ENCODE measurements around the gene SERTAD1. TPM values are rescaled to one million over a fixed set of nuclear protein-coding genes. Genes with fewer than 3 reads are reported as not detected.
A peak's percentile ranks its signal among the peaks of the same experiment; 100 is the strongest.

The SERTAD1 gene
- total RNA-seq, 1 donor from 2014 or later = 4.7 TPM

- ATAC-seq (no peak), DNase-seq (ENCODE audit: low spot score) (no peak)
Observed at GRCh38 chr19:40380199-40381037, 45.4 kb downstream of the SERTAD1 start.

- no peak for DNase-seq (ENCODE audit: low spot score)
- ATAC-seq = no peak
Observed at GRCh38 chr19:40379446-40380198, 46.2 kb downstream of the SERTAD1 start.

GRCh38 chr19:40378509-40378908 is 47.3 kb downstream of the SERTAD1 start:
- DNase-seq (ENCODE audit: low spot score) (no peak), ATAC-seq (peak; percentile 48)

- ATAC-seq (no peak), DNase-seq (ENCODE audit: low spot score) (no peak)
Observed at GRCh38 chr19:40377876-40378385, 47.9 kb downstream of the SERTAD1 start.

GRCh38 chr19:40376286-40376862 is 49.4 kb downstream of the SERTAD1 start:
- DNase-seq (ENCODE audit: low spot score) (no peak), ATAC-seq (no peak)

GRCh38 chr19:40374084-40374483 is 51.7 kb downstream of the SERTAD1 start:
- ATAC-seq (no peak), DNase-seq (ENCODE audit: low spot score) (no peak)

GRCh38 chr19:40371802-40372122 is 54.0 kb downstream of the SERTAD1 start:
- DNase-seq (ENCODE audit: low spot score) (no peak), ATAC-seq (no peak)

Other genes starting within 250 kb of the SERTAD1 start
- 7.7 TPM for gene MAP3K10, start 234.6 kb downstream of the SERTAD1 start, total RNA-seq
- gene TTC9B, start 207.6 kb downstream of the SERTAD1 start, total RNA-seq = not detected
- gene CCNP, start 199.3 kb downstream of the SERTAD1 start, total RNA-seq = 3.8 TPM
- gene AKT2, start 140.6 kb downstream of the SERTAD1 start, total RNA-seq = 140 TPM
- gene C19orf47, start 77.6 kb downstream of the SERTAD1 start, total RNA-seq = 6.7 TPM
- 104 TPM for gene PLD3, start 77.3 kb downstream of the SERTAD1 start, total RNA-seq
- not detected for gene HIPK4, start 35.8 kb downstream of the SERTAD1 start, total RNA-seq
- 0.70 TPM for gene PRX, start 12.6 kb downstream of the SERTAD1 start, total RNA-seq
- gene SERTAD3, start 18.3 kb upstream of the SERTAD1 start, total RNA-seq = 11.9 TPM
- 149 TPM for gene BLVRB, start 39.8 kb upstream of the SERTAD1 start, total RNA-seq
- gene SPTBN4, start 41.0 kb upstream of the SERTAD1 start, total RNA-seq = 1.2 TPM
- gene SHKBP1, start 150.9 kb upstream of the SERTAD1 start, total RNA-seq = 15.2 TPM
- 41.6 TPM for gene LTBP4, start 175.4 kb upstream of the SERTAD1 start, total RNA-seq